OCI-LY1 (cell line): ENCODE data around the gene SFT2D2.

ENCODE experiments used
- H2AFZ ChIP-seq: fragments of 200-600 bp; sonication (generic), shearing (Covaris generic); 2 replicates; pipeline ENCODE4 v1.6.0; 2014; ENCODE audit warnings: antibody characterized with exemption, mild to moderate bottlenecking, low read length
- H3F3A ChIP-seq: fragments of 200-600 bp; sonication (generic), shearing (Covaris generic); 2 replicates; pipeline ENCODE4 v1.6.0; 2014; ENCODE audit warnings: mild to moderate bottlenecking, antibody characterized with exemption, low read length, moderate library complexity; ENCODE audit not compliant: insufficient read depth
- H3K27ac ChIP-seq: fragments of 200-600 bp; sonication (generic); 2 replicates; pipeline ENCODE4 v1.5.1; 2014; ENCODE audit warnings: low read length, mixed run types, mild to moderate bottlenecking, low read depth; ENCODE audit not compliant: poor library complexity, severe bottlenecking
- H3K27me3 ChIP-seq: fragments of 200-600 bp; sonication (generic); 2 replicates; pipeline ENCODE4 v1.6.0; 2014; ENCODE audit warnings: antibody characterized with exemption, mild to moderate bottlenecking, low read length, moderate library complexity; ENCODE audit not compliant: insufficient read depth
- H3K36me3 ChIP-seq: fragments of 200-600 bp; sonication (generic); 2 replicates; pipeline ENCODE4 v1.6.1; 2014; ENCODE audit warnings: mild to moderate bottlenecking, antibody characterized with exemption, low read length, moderate library complexity, mixed read lengths; ENCODE audit not compliant: insufficient read depth
- H3K4me1 ChIP-seq: fragments of 200-600 bp; sonication (generic); 2 replicates; pipeline ENCODE4 v1.5.1; 2014; ENCODE audit warnings: mild to moderate bottlenecking, low read length, moderate library complexity; ENCODE audit not compliant: insufficient read depth, severe bottlenecking
- H3K4me2 ChIP-seq: fragments of 200-600 bp; sonication (generic), shearing (Covaris generic); 2 replicates; pipeline ENCODE4 v1.6.1; 2014; ENCODE audit warnings: low read length
- H3K4me3 ChIP-seq: fragments of 200-600 bp; sonication (generic); 2 replicates; pipeline ENCODE4 v1.5.1; 2014; ENCODE audit warnings: low read length, low read depth, mild to moderate bottlenecking, mixed read lengths; ENCODE audit not compliant: poor library complexity, severe bottlenecking
- H3K79me2 ChIP-seq: fragments of 200-600 bp; shearing (Covaris generic); 2 replicates; pipeline ENCODE4 v1.6.1; 2016; ENCODE audit warnings: mixed run types, low read length, mixed read lengths; ENCODE audit not compliant: insufficient read depth
- H3K9ac ChIP-seq: fragments of 200-600 bp; sonication (generic), shearing (Covaris generic); 2 replicates; pipeline ENCODE4 v1.6.1; 2014; ENCODE audit warnings: mild to moderate bottlenecking, low read length, mixed read lengths
- H3K9me2 ChIP-seq: fragments of 200-600 bp; sonication (generic), shearing (Covaris generic); 2 replicates; pipeline ENCODE4 v1.6.1; 2014; ENCODE audit warnings: low read depth, mild to moderate bottlenecking, low read length, mixed read lengths
- H3K9me3 ChIP-seq: fragments of 200-600 bp; shearing (Covaris generic); 2 replicates; pipeline ENCODE4 v1.6.1; 2014; ENCODE audit warnings: low read length, mixed read lengths
- H4K20me1 ChIP-seq: fragments of 200-600 bp; sonication (generic), shearing (Covaris generic); 2 replicates; pipeline ENCODE4 v1.6.0; 2016; ENCODE audit warnings: mild to moderate bottlenecking, low read length; ENCODE audit not compliant: insufficient read depth
- CTCF ChIP-seq: fragments of 200-600 bp; sonication (generic), shearing (Covaris generic); IDR thresholded peaks from 2 replicates; pipeline ENCODE4 v1.5.1; 2017; ENCODE audit warnings: mild to moderate bottlenecking, antibody characterized with exemption, low read length, moderate library complexity, mixed read lengths
- EZH2 ChIP-seq: fragments of 200-600 bp; sonication (generic), shearing (Covaris generic); IDR thresholded peaks from 2 replicates; pipeline ENCODE4 v1.8.0; 2017; ENCODE audit warnings: borderline replicate concordance, mixed run types, mild to moderate bottlenecking, antibody characterized with exemption, low read length, moderate library complexity, mixed read lengths

The SFT2D2 gene

GRCh38 chr1:168217664-168218063 is 8.1 kb upstream of the SFT2D2 start:
- Histone ChIP-seq H3K9ac (no peak overlapping the region), H3K9me3 (peaks cover 6% of the 10 kb centered on the region; the same call in 1 of the 2 replicates), H3K9me2 (no peaks in the 10 kb centered on the region), H3K27me3 (no peaks in the 10 kb centered on the region), H3F3A (no peaks in the 10 kb centered on the region), H3K4me2 (no peak overlapping the region), H3K4me3 (no peak overlapping the region), H3K4me1 (no peaks in the 10 kb centered on the region), H3K27ac (no peak overlapping the region), H3K36me3 (no peaks in the 10 kb centered on the region; the same call in 1 of the 2 replicates), H2AFZ (no peak overlapping the region), H3K79me2 (no peaks in the 10 kb centered on the region), H4K20me1 (no peaks in the 10 kb centered on the region)
- no peak for TF ChIP-seq EZH2
- TF ChIP-seq CTCF, result no peak

- Histone ChIP-seq H3K27me3 (no peaks in the 10 kb centered on the region; the same call in 1 of the 2 replicates), H3K36me3 (no peaks in the 10 kb centered on the region), H3K27ac (no peak overlapping the region), H2AFZ (no peak overlapping the region), H3K79me2 (no peaks in the 10 kb centered on the region), H3K4me1 (no peaks in the 10 kb centered on the region), H3K9ac (no peak overlapping the region), H3K4me3 (no peak overlapping the region), H3F3A (no peaks in the 10 kb centered on the region), H4K20me1 (no peaks in the 10 kb centered on the region), H3K4me2 (no peak overlapping the region), H3K9me3 (no peaks in the 10 kb centered on the region), H3K9me2 (no peaks in the 10 kb centered on the region)
- TF ChIP-seq EZH2 (no peak), CTCF (no peak)
Measured at GRCh38 chr1:168218658-168219057, 7.1 kb upstream of the SFT2D2 start.

- Histone ChIP-seq H3K9me2 (no peaks in the 10 kb centered on the region), H3F3A (no peaks in the 10 kb centered on the region), H3K27me3 (no peaks in the 10 kb centered on the region; the same call in 1 of the 2 replicates), H3K79me2 (no peaks in the 10 kb centered on the region), H3K4me1 (peaks cover 11% of the 10 kb centered on the region), H3K9ac (no peak overlapping the region), H3K4me3 (no peak overlapping the region), H2AFZ (no peak overlapping the region), H3K9me3 (no peaks in the 10 kb centered on the region), H3K4me2 (no peak overlapping the region), H3K36me3 (no peaks in the 10 kb centered on the region), H3K27ac (no peak overlapping the region), H4K20me1 (no peaks in the 10 kb centered on the region)
- no peak for TF ChIP-seq CTCF
- TF ChIP-seq EZH2, result no peak
Measured at GRCh38 chr1:168220470-168220871, 5.3 kb upstream of the SFT2D2 start.
